Activated CD4-positive, alpha-beta T cell treated with anti-CD3 and anti-CD28 coated beads for 36 hours (primary cell): ENCODE measurements around the gene TTPAL. TPM values are rescaled to one million over a fixed set of nuclear protein-coding genes. Genes with fewer than 3 reads are reported as not detected.

Experiments used
- ATAC-seq: fragments of 200-7000 bp; cut with Tn5 transposase; one replicate; pipeline ENCODE4 v1.10.0; 2021; ENCODE audit warnings: mild to moderate bottlenecking, moderate library complexity
- CTCF ChIA-PET: fragments of 350-600 bp; sonication (Branson Sonifier 250); formaldehyde crosslinking; loops from one replicate; lab custom pipeline; 2021; ENCODE audit warnings: antibody characterized with exemption; lab: Charles Lee
- POLR2A ChIA-PET: fragments of 350-600 bp; sonication (Branson Sonifier 250); formaldehyde crosslinking; loops from one replicate; lab custom pipeline; 2021; ENCODE audit warnings: antibody characterized with exemption, inconsistent platforms; lab: Charles Lee
- DNase-seq: peaks from one replicate; pipeline ENCODE4 v3.0.0-alpha.2; 2020
- H3K27ac Mint-ChIP-seq: one replicate; pipeline ENCODE4 v1.8.0; 2021; ENCODE audit warnings: mixed read lengths
- H3K27me3 Mint-ChIP-seq: one replicate; pipeline ENCODE4 v1.8.0; 2021; ENCODE audit warnings: mixed read lengths
- H3K36me3 Mint-ChIP-seq: one replicate; pipeline ENCODE4 v1.8.0; 2021; ENCODE audit warnings: low read depth, mixed read lengths
- H3K4me1 Mint-ChIP-seq: one replicate; pipeline ENCODE4 v1.8.0; 2021; ENCODE audit warnings: mixed read lengths
- H3K4me3 Mint-ChIP-seq: one replicate; pipeline ENCODE4 v1.8.0; 2021; ENCODE audit warnings: mild to moderate bottlenecking, moderate library complexity, mixed read lengths
- H3K9me3 Mint-ChIP-seq: one replicate; pipeline ENCODE4 v1.8.0; 2021; ENCODE audit warnings: low read depth, mixed read lengths
- intact Hi-C, 2 experiments: fragments of 100-400 bp; cut with DNase I in 1 of 2; cut with micrococcal nuclease in 1 of 2; formaldehyde crosslinking; loops; one replicate each; pipeline versions ENCODE4 v1.14.2 to v1.15.1; 2022 to 2024; cut with DNase I, micrococcal nuclease
- total RNA-seq, 2 experiments: library from RNA; stranded (reverse); gene quantifications; one replicate each; pipeline ENCODE4 v1.2.3, GENCODE V29; 2021

The TTPAL gene
- total RNA-seq, 2 experiments from 2014 or later: 18.3 to 21.5 TPM

GRCh38 chr20:44543358-44543757, 67.7 kb downstream of the TTPAL start:
- Mint-ChIP-seq H3K4me3 (no peak overlapping the region), H3K27ac (no peak overlapping the region), H3K36me3 (no peaks in the 10 kb centered on the region), H3K4me1 (no peaks in the 10 kb centered on the region), H3K27me3 (peaks cover 4% of the 10 kb centered on the region), H3K9me3 (no peaks in the 10 kb centered on the region)
- no peak for ATAC-seq
- intact Hi-C loops: no loop called here
- DNase-seq: no peak
- ChIA-PET POLR2A (no interaction called here), CTCF (interaction anchor here (0.6 to 0.7 kb wide), 2 partner anchors 64 to 247 kb away, joined by 3 read pairs; no protein-coding TSS in a partner anchor)

Other genes with a start within 250 kb of the TTPAL start
- gene GDAP1L1, start 228.6 kb upstream of the TTPAL start, total RNA-seq: under 1 TPM; 0.74 to 0.89 TPM
- 1 to 10 TPM; 2.1 to 2.2 TPM for gene FITM2, start 164.7 kb upstream of the TTPAL start, total RNA-seq
- gene R3HDML, start 138.8 kb upstream of the TTPAL start, total RNA-seq: not detected
- not detected for gene HNF4A, start 120.2 kb upstream of the TTPAL start, total RNA-seq
- gene SERINC3, start 46.2 kb downstream of the TTPAL start, total RNA-seq: 10 to 100 TPM; 51.9 to 58.5 TPM
- 1 to 10 TPM; 4.5 to 4.6 TPM for gene PKIG, start 106.7 kb downstream of the TTPAL start, total RNA-seq
- gene ADA, start 175.8 kb downstream of the TTPAL start, total RNA-seq: 10 to 100 TPM; 33.8 to 37.8 TPM
- gene CCN5, start 239.5 kb downstream of the TTPAL start, total RNA-seq: not detected